Measurements from ENCODE around the gene CYP17A1.

CYP17A1 gene

GRCh38 chr10:102845352-102845902 lies 8.2 kb upstream of the CYP17A1 start:
- no peak for TF ChIP-seq GATA3 (IDR thresholded peaks at IDR 0.05; ENCODE audit: low read depth, low read length)
- TF ChIP-seq GATA2 (IDR thresholded peaks at IDR 0.05; ENCODE audit: low read depth, low read length) = no peak

- TF ChIP-seq GATA2 (IDR thresholded peaks at IDR 0.05; ENCODE audit: low read depth, low read length) (no peak), GATA3 (IDR thresholded peaks at IDR 0.05; ENCODE audit: low read depth, low read length) (no peak)
Measured at GRCh38 chr10:102841827-102842345, 4.7 kb upstream of the CYP17A1 start.

- TF ChIP-seq GATA2 (IDR thresholded peaks at IDR 0.05; ENCODE audit: low read depth, low read length) = no peak
- TF ChIP-seq GATA3 (IDR thresholded peaks at IDR 0.05; ENCODE audit: low read depth, low read length) = no peak
Measured at GRCh38 chr10:102835007-102835482, 2.2 kb downstream of the CYP17A1 start.

- no peak for TF ChIP-seq GATA2 (IDR thresholded peaks at IDR 0.05; ENCODE audit: low read depth, low read length)
- no peak for TF ChIP-seq GATA3 (IDR thresholded peaks at IDR 0.05; ENCODE audit: low read depth, low read length)
Measured at GRCh38 chr10:102834143-102834542, 3.1 kb downstream of the CYP17A1 start.

- TF ChIP-seq GATA2 (IDR thresholded peaks at IDR 0.05; ENCODE audit: low read depth, low read length) = no peak
- no peak for TF ChIP-seq GATA3 (IDR thresholded peaks at IDR 0.05; ENCODE audit: low read depth, low read length)
Measured at GRCh38 chr10:102832987-102833386, 4.2 kb downstream of the CYP17A1 start.

- TF ChIP-seq GATA3 (IDR thresholded peaks at IDR 0.05; ENCODE audit: low read depth, low read length) (no peak), GATA2 (IDR thresholded peaks at IDR 0.05; ENCODE audit: low read depth, low read length) (no peak)
Measured at GRCh38 chr10:102832248-102832647, 5.0 kb downstream of the CYP17A1 start.

GRCh38 chr10:102831322-102832071 lies 5.7 kb downstream of the CYP17A1 start:
- TF ChIP-seq GATA2 (IDR thresholded peaks at IDR 0.05; ENCODE audit: low read depth, low read length) (no peak), GATA3 (IDR thresholded peaks at IDR 0.05; ENCODE audit: low read depth, low read length) (no peak)

GRCh38 chr10:102827597-102827975 lies 9.6 kb downstream of the CYP17A1 start:
- TF ChIP-seq GATA3 (IDR thresholded peaks at IDR 0.05; ENCODE audit: low read depth, low read length) = no peak
- TF ChIP-seq GATA2 (IDR thresholded peaks at IDR 0.05; ENCODE audit: low read depth, low read length) = no peak

GRCh38 chr10:102826148-102826796 lies 10.9 kb downstream of the CYP17A1 start:
- TF ChIP-seq GATA3 (IDR thresholded peaks at IDR 0.05; ENCODE audit: low read depth, low read length) = no peak
- no peak for TF ChIP-seq GATA2 (IDR thresholded peaks at IDR 0.05; ENCODE audit: low read depth, low read length)

GRCh38 chr10:102824664-102825063 lies 12.5 kb downstream of the CYP17A1 start:
- TF ChIP-seq GATA2 (IDR thresholded peaks at IDR 0.05; ENCODE audit: low read depth, low read length) (no peak), GATA3 (IDR thresholded peaks at IDR 0.05; ENCODE audit: low read depth, low read length) (no peak)

- TF ChIP-seq GATA3 (IDR thresholded peaks at IDR 0.05; ENCODE audit: low read depth, low read length) (no peak), GATA2 (IDR thresholded peaks at IDR 0.05; ENCODE audit: low read depth, low read length) (no peak)
Measured at GRCh38 chr10:102822222-102822621, 15.0 kb downstream of the CYP17A1 start.

GRCh38 chr10:102819054-102819453 lies 18.2 kb downstream of the CYP17A1 start:
- TF ChIP-seq GATA3 (IDR thresholded peaks at IDR 0.05; ENCODE audit: low read depth, low read length) (no peak), GATA2 (IDR thresholded peaks at IDR 0.05; ENCODE audit: low read depth, low read length) (no peak)

- no peak for TF ChIP-seq GATA2 (IDR thresholded peaks at IDR 0.05; ENCODE audit: low read depth, low read length)
- no peak for TF ChIP-seq GATA3 (IDR thresholded peaks at IDR 0.05; ENCODE audit: low read depth, low read length)
Measured at GRCh38 chr10:102817175-102817574, 20.0 kb downstream of the CYP17A1 start.

GRCh38 chr10:102815790-102816549 lies 21.2 kb downstream of the CYP17A1 start:
- no peak for TF ChIP-seq GATA3 (IDR thresholded peaks at IDR 0.05; ENCODE audit: low read depth, low read length)
- no peak for TF ChIP-seq GATA2 (IDR thresholded peaks at IDR 0.05; ENCODE audit: low read depth, low read length)
